ENCODE measurements around the gene KCNK4.
"Not testable (repeated sequence)": the region's sequence is repeated elsewhere in the genome, so short reads cannot be mapped to it uniquely, and the experiment has no call there.

KCNK4 gene

DNA sequence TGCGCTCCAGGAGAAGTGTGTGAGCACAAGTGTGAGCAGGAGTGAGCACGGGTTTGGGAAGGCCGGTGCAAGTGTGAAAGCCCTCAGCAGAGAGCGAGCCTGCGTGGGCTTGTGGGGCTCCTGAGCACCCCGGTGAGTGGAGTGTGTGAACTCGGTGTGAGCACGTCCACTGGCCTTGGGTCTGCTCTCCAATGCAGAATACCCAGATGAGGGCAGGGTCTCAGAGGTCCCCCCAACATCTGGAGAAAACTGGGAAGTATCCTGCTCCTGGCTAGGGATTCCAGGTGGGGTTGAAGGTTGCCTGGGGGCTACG is 15.4 kb downstream of the KCNK4 start:
- no peaks in the 10 kb centered on the region for H3K9me3 ChIP-seq (ENCODE audit: low read length)
- no peaks in the 10 kb centered on the region for H3K27me3 ChIP-seq (ENCODE audit: insufficient read depth, low read length)
- H3K36me3 ChIP-seq (ENCODE audit: insufficient read depth, low read length): no peaks in the 10 kb centered on the region
- H3K4me3 ChIP-seq (ENCODE audit: low read length): peak overlapping the region; percentile 52
- peaks cover 15% of the 10 kb centered on the region for H3K4me1 ChIP-seq (ENCODE audit: insufficient read depth, low read length)
- H2AFZ ChIP-seq (ENCODE audit: low read depth, low read length): no peak overlapping the region

DNA sequence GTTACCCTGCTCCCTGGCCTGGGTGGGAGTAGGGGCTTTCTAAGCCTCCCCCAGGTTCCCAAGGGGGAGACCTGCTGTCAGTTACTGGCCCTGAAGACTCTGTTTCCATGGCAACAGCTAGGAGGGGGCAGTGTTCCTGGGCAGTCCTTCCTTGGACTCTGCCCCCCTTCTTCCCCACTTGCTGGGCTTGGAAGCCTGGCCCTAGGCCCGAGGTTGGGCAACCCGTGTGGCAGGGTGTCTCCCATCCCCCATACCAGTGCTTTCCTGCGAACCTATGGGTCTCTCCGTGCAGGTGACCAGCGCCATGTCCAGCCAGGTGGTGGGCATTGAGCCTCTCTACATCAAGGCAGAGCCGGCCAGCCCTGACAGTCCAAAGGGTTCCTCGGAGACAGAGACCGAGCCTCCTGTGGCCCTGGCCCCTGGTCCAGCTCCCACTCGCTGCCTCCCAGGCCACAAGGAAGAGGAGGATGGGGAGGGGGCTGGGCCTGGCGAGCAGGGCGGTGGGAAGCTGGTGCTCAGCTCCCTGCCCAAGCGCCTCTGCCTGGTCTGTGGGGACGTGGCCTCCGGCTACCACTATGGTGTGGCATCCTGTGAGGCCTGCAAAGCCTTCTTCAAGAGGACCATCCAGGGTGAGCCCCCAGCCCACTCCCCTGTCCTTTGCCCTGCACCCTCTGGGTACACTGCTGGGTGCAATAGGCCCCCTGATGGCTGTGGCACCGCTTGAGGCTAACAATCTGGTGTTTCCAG is 15.9 kb downstream of the KCNK4 start:
- Histone ChIP-seq H2AFZ (ENCODE audit: low read depth, low read length) (no peak overlapping the region), H3K9me3 (ENCODE audit: low read length) (no peaks in the 10 kb centered on the region), H3K36me3 (ENCODE audit: insufficient read depth, low read length) (no peaks in the 10 kb centered on the region), H3K4me1 (ENCODE audit: insufficient read depth, low read length) (peaks cover 15% of the 10 kb centered on the region), H3K4me3 (ENCODE audit: low read length) (peak overlapping the region; percentile 52), H3K27me3 (ENCODE audit: insufficient read depth, low read length) (no peaks in the 10 kb centered on the region)

DNA sequence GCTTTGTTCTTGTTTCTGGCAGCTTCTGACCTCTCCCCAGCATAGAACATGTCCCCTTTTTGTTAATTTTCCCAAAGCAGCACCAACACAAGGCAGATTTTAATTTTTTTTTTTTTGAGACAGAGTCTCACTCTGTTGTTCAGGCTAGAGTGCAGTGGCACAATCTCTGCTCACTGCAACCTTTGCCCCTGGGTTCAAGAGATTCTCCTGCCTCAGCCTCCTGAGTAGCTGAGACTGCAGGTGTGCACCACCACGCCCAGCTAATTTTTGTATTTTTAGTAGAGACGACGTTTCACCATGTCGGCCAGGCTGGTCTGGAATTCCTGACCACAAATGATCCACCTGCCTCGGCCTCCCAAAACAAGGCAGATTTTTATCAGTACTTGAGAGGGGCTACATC is 16.7 kb downstream of the KCNK4 start:
- not testable (repeated sequence) for H2AFZ ChIP-seq (ENCODE audit: low read depth, low read length); H3K27me3 ChIP-seq (ENCODE audit: insufficient read depth, low read length); H3K4me3 ChIP-seq (ENCODE audit: low read length); H3K9me3 ChIP-seq (ENCODE audit: low read length); H3K36me3 ChIP-seq (ENCODE audit: insufficient read depth, low read length)
- peaks cover 15% of the 10 kb centered on the region for H3K4me1 ChIP-seq (ENCODE audit: insufficient read depth, low read length)

DNA sequence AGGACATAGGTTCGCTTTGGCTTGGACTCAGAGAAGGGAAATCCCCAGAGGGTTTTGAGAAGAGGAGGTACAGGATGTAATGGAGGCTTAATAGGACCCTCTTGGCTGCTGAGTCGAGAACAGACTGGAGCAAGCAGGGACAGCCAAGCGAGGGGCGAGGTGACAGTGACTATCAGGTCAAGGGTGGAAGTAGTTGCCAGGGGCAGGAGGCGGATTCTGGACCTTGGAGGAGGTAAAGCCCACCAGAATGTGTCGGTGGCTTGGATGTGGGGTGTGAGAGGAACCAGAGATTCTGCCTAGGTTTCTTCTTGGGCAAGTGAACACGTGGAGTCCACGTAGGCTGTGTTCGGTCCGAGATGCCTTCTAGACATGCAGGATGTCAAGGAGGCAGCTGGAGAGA is 21.8 kb downstream of the KCNK4 start:
- no peak overlapping the region for H3K4me3 ChIP-seq (ENCODE audit: low read length)
- H3K9me3 ChIP-seq (ENCODE audit: low read length): no peaks in the 10 kb centered on the region
- no peak overlapping the region for H2AFZ ChIP-seq (ENCODE audit: low read depth, low read length)
- peaks cover 12% of the 10 kb centered on the region for H3K36me3 ChIP-seq (ENCODE audit: insufficient read depth, low read length)
- H3K27me3 ChIP-seq (ENCODE audit: insufficient read depth, low read length): no peaks in the 10 kb centered on the region
- peaks cover 12% of the 10 kb centered on the region for H3K4me1 ChIP-seq (ENCODE audit: insufficient read depth, low read length)

DNA sequence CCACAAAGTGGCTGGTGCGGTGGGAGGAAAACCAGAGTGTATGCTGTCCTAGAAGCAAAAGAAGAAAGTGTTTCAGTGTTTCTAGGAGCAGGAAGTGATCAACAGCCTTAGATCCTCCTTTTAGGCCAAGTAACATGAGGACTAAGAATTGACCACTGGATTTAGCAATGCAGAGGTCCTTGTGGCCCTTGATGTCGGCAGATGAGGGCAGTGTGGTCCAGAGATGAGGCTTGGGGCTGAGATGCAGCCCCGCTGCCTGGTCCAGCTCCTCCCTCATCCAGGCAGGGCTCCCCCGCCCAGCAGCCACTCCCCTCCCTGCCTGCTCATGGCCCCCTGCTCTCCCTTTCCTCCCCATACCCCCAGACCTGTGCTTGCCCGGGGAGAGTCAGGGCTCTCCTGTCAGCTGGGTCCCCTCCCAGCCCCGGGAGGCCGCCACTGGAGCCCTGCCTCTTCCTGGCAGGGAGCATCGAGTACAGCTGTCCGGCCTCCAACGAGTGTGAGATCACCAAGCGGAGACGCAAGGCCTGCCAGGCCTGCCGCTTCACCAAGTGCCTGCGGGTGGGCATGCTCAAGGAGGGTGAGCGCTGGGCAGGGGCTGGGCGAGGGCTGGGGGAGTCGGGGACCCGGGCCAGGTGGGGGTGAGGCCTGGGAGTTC is 22.5 kb downstream of the KCNK4 start:
- peaks cover 12% of the 10 kb centered on the region for H3K4me1 ChIP-seq (ENCODE audit: insufficient read depth, low read length)
- peaks cover 12% of the 10 kb centered on the region for H3K36me3 ChIP-seq (ENCODE audit: insufficient read depth, low read length)
- no peaks in the 10 kb centered on the region for H3K9me3 ChIP-seq (ENCODE audit: low read length)
- H3K4me3 ChIP-seq (ENCODE audit: low read length): no peak overlapping the region
- no peaks in the 10 kb centered on the region for H3K27me3 ChIP-seq (ENCODE audit: insufficient read depth, low read length)
- no peak overlapping the region for H2AFZ ChIP-seq (ENCODE audit: low read depth, low read length)

DNA sequence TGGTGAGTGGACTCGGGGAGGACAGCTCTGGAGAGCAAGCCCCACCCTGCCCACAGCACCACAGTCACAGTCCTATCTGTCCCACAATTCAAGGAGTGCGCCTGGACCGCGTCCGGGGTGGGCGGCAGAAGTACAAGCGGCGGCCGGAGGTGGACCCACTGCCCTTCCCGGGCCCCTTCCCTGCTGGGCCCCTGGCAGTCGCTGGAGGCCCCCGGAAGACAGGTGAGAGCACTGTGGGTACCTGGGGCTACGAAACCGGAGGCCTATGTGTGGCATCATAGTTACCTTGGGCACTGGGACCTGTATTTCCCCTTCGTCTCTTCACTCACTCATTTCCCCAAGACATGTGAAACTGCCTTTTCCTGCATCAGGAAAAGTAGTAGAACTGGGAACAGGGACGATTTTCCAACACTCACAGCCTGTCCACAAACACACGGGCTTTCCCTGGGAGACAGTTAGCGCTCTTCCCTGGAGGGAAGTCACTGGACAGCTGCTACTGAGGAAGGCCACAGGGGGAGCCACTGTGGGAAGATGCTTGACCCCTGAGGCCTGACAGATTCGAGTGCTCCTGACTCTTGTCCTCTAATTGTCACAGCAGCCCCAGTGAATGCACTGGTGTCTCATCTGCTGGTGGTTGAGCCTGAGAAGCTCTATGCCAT is 23.2 kb downstream of the KCNK4 start:
- H3K4me1 ChIP-seq (ENCODE audit: insufficient read depth, low read length): peaks cover 17% of the 10 kb centered on the region
- no peaks in the 10 kb centered on the region for H3K9me3 ChIP-seq (ENCODE audit: low read length)
- H3K4me3 ChIP-seq (ENCODE audit: low read length): no peak overlapping the region
- no peak overlapping the region for H2AFZ ChIP-seq (ENCODE audit: low read depth, low read length)
- H3K27me3 ChIP-seq (ENCODE audit: insufficient read depth, low read length): no peaks in the 10 kb centered on the region
- H3K36me3 ChIP-seq (ENCODE audit: insufficient read depth, low read length): peaks cover 12% of the 10 kb centered on the region

DNA sequence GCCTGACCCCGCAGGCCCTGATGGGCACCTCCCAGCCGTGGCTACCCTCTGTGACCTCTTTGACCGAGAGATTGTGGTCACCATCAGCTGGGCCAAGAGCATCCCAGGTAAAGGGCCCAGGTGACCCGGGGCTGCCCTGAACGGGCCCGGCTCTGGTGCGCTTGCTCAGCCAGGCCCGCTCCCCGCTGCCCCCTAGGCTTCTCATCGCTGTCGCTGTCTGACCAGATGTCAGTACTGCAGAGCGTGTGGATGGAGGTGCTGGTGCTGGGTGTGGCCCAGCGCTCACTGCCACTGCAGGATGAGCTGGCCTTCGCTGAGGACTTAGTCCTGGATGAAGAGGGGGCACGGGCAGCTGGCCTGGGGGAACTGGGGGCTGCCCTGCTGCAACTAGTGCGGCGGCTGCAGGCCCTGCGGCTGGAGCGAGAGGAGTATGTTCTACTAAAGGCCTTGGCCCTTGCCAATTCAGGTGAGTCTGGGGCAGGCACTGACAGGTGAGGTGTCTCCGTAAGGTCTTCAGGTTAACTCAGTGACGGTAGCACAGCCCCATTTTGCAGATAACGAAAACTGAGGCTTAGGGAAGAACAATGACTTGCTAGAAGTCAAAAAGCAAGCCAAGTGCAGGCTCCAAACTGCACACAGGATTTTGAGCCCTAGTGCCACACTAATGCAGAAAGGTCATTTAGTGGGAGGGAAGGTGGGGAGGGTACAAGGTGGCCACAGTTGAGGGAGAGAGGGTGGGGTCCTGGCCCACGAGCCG is 23.9 kb downstream of the KCNK4 start:
- no peaks in the 10 kb centered on the region for H3K27me3 ChIP-seq (ENCODE audit: insufficient read depth, low read length)
- H2AFZ ChIP-seq (ENCODE audit: low read depth, low read length): no peak overlapping the region
- no peak overlapping the region for H3K4me3 ChIP-seq (ENCODE audit: low read length)
- peaks cover 12% of the 10 kb centered on the region for H3K36me3 ChIP-seq (ENCODE audit: insufficient read depth, low read length)
- H3K9me3 ChIP-seq (ENCODE audit: low read length): no peaks in the 10 kb centered on the region
- H3K4me1 ChIP-seq (ENCODE audit: insufficient read depth, low read length): peaks cover 18% of the 10 kb centered on the region

DNA sequence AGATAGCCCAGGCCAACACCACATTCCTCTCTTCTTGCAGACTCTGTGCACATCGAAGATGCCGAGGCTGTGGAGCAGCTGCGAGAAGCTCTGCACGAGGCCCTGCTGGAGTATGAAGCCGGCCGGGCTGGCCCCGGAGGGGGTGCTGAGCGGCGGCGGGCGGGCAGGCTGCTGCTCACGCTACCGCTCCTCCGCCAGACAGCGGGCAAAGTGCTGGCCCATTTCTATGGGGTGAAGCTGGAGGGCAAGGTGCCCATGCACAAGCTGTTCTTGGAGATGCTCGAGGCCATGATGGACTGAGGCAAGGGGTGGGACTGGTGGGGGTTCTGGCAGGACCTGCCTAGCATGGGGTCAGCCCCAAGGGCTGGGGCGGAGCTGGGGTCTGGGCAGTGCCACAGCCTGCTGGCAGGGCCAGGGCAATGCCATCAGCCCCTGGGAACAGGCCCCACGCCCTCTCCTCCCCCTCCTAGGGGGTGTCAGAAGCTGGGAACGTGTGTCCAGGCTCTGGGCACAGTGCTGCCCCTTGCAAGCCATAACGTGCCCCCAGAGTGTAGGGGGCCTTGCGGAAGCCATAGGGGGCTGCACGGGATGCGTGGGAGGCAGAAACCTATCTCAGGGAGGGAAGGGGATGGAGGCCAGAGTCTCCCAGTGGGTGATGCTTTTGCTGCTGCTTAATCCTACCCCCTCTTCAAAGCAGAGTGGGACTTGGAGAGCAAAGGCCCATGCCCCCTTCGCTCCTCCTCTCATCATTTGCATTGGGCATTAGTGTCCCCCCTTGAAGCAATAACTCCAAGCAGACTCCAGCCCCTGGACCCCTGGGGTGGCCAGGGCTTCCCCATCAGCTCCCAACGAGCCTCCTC is 24.8 kb downstream of the KCNK4 start:
- not testable (repeated sequence) for H3K4me3 ChIP-seq (ENCODE audit: low read length); H3K9me3 ChIP-seq (ENCODE audit: low read length)

DNA sequence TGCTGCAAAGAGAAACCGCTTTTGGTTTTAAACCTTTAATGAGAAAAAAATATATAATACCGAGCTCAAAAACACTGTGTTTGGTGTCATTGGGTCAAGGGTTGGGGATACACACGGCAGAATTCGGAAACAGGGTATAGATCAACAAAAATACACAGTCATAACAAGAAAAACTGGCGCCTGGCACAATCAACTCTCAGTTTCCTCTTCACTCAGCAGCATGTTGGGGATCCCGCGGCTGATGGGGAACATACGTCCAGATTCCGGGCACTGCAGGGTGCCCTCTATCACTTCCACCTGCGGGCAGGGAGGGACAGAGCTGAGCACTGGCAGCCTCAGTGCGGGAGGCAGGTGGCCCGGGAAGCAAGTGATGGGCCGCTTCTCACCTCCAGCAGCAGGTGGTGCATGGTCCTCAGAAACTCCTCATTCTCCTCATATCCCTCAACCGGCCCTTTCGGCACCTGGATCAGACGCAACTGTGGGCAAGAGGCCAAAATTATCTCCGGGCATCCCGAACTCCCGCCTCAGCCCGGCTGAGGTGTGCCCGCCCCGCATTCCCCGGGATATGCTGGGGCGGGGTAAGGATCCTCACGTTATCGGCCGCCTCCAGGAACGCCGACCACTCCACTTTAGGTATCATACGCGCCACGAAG is 25.7 kb downstream of the KCNK4 start:
- H3K4me3 ChIP-seq (ENCODE audit: low read length): peak overlapping the region; percentile 63

More for the DNA sequence above, 24.8 kb downstream of the KCNK4 start:
- peaks cover 18% of the 10 kb centered on the region for H3K4me1 ChIP-seq (ENCODE audit: insufficient read depth, low read length)
- peaks cover 12% of the 10 kb centered on the region for H3K36me3 ChIP-seq (ENCODE audit: insufficient read depth, low read length)
- not testable (repeated sequence) for H2AFZ ChIP-seq (ENCODE audit: low read depth, low read length); H3K27me3 ChIP-seq (ENCODE audit: insufficient read depth, low read length)

DNA sequence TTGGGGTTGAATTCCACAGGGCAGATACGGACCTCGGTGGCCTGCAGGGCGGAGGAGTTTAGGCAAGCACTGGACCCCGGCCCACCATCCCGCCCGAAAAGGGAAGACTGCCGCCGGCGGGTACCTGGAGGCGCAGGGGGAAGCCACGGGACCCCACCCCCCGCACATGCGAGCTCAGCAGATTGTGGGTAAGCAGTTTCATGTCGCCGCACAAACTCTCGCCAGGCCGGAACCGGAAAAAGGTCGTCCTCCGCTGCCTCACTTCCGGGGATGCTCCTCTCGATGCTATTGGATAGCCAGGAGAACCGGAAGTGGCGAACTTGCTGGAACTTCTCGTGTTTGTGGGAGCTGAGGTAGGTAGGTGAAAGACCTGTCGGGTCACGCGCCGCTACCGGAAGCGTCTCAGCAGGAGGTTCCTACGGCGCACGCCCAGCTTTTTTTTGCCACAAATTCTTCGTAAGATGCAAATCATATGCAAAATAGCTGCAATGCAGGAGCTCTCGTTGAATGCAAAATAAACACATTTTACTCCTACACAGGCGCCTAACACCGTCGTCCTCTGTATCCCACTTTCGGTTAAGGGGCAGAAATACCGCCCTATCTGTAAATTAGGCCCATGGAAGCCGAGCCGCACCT is 26.3 kb downstream of the KCNK4 start, which contains the start of gene TRMT112:
TSS of gene TRMT112 (minus strand) at position 235 of the 636 bp plus-strand sequence. CDS start at position 202, 33 bp downstream.
- Histone ChIP-seq H3K27me3 (ENCODE audit: insufficient read depth, low read length) (no peaks in the 10 kb centered on the region), H3K36me3 (ENCODE audit: insufficient read depth, low read length) (peaks cover 14% of the 10 kb centered on the region), H3K4me1 (ENCODE audit: insufficient read depth, low read length) (peaks cover 18% of the 10 kb centered on the region), H3K9me3 (ENCODE audit: low read length) (no peaks in the 10 kb centered on the region), H3K4me3 (ENCODE audit: low read length) (peak within 1 kb of the TSS; percentile 63), H2AFZ (ENCODE audit: low read depth, low read length) (peak within 1 kb of the TSS; percentile 38)

More for the DNA sequence above, 25.7 kb downstream of the KCNK4 start:
- H3K4me1 ChIP-seq (ENCODE audit: insufficient read depth, low read length): peaks cover 18% of the 10 kb centered on the region
- no peaks in the 10 kb centered on the region for H3K9me3 ChIP-seq (ENCODE audit: low read length)
- H3K27me3 ChIP-seq (ENCODE audit: insufficient read depth, low read length): no peaks in the 10 kb centered on the region
- no peak overlapping the region for H2AFZ ChIP-seq (ENCODE audit: low read depth, low read length)
- H3K36me3 ChIP-seq (ENCODE audit: insufficient read depth, low read length): peaks cover 14% of the 10 kb centered on the region

DNA sequence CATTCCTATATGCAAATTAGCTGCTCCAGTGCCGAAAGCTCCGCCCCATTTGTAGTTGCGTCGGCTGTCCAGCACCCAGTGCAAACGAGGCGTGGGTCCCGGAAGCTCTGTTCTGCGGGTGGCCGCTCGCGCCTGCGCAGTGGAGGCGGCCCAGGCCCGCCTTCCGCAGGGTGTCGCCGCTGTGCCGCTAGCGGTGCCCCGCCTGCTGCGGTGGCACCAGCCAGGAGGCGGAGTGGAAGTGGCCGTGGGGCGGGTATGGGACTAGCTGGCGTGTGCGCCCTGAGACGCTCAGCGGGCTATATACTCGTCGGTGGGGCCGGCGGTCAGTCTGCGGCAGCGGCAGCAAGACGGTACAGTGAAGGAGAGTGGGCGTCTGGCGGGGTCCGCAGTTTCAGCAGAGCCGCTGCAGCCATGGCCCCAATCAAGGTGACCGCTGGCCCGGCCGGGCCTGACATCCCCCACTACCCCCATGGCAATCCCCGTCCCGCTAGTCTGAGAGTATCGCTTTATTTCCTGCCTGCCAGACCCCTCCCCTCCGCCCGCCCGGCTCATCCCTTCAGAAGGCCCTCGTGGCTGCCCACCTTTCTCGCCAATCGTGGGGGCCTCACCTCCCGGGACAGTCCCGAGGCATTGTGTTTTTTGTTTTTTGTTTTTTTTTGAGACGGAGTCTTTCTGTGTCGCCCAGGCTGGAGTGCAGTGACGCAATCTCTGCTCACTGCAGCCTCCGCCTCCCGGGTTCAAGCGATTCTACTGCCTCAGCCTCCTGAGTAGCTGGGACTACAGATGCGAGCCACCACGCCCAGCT is 27.1 kb downstream of the KCNK4 start, which contains the start of gene PRDX5:
TSS of gene PRDX5 (plus strand) at position 161 of the 805 bp plus-strand sequence. CDS start at position 256, 95 bp downstream.
- Histone ChIP-seq H3K27me3 (ENCODE audit: insufficient read depth, low read length) (no peaks in the 10 kb centered on the region), H3K4me1 (ENCODE audit: insufficient read depth, low read length) (peaks cover 18% of the 10 kb centered on the region), H3K36me3 (ENCODE audit: insufficient read depth, low read length) (peaks cover 14% of the 10 kb centered on the region), H3K9me3 (ENCODE audit: low read length) (no peaks in the 10 kb centered on the region), H3K4me3 (ENCODE audit: low read length) (peak within 1 kb of the TSS; percentile 63), H2AFZ (ENCODE audit: low read depth, low read length) (peak within 1 kb of the TSS; percentile 38)

All from neuron (in vitro differentiated cells).